Spleen (tissue), 7 donors: ENCODE results near the gene EEF1AKMT4.

ENCODE experiments used
- CTCF ChIP-seq, 11 experiments: fragments of 200-600 bp in 7 of 11; fragments of 450-650 bp in 4 of 11; sonication (generic) in 4 of 11; IDR thresholded peaks in 8 of 11; conservative IDR thresholded peaks in 3 of 11; 1 replicate in 7 of 11; 2 replicates in 4 of 11; pipeline versions ENCODE4 v1.4.0 to v1.8.0; 2016 to 2021; ENCODE audit warnings: antibody characterized with exemption in 11 of 11, inconsistent platforms in 4 of 11, mild to moderate bottlenecking in 1 of 11
- POLR2AphosphoS5 ChIP-seq, 3 donors: sonication (generic); formaldehyde crosslinking; IDR thresholded peaks; one replicate each; pipeline ENCODE4 v1.5.1; 2017; ENCODE audit warnings: antibody characterized with exemption in 3 of 3
- donor health status: DM: no; HTN: no; CAD: no; lungs with moderate emphysema.
- donor health status: DM: no; HTN: no; CAD: no.
- donor health status: DM: no; HTN: no; CAD: no.

- no peak for TF ChIP-seq CTCF (IDR thresholded peaks at IDR 0.05 in 8 of 11, conservative IDR thresholded peaks at IDR 0.05 in 3 of 11)
- TF ChIP-seq POLR2AphosphoS5 (IDR thresholded peaks at IDR 0.05) = no peak
Measured at GRCh38 chr3:184230081-184230602, 19.3 kb upstream of the EEF1AKMT4 start.
